GM12892 (cell line): ENCODE measurements around the gene FLOT2.
"Not testable (repeated sequence)": the region's sequence is repeated elsewhere in the genome, so short reads cannot be mapped to it uniquely, and the experiment has no call there.

Experiments used
- DNase-seq: peaks from one replicate; pipeline ENCODE4 v3.0.0; 2011; ENCODE audit not compliant: insufficient read length
- FAIRE-seq: peaks from 2 replicates; lab custom pipeline; 2011; peaks lifted over from hg19 to GRCh38; lab: Jason Lieb, UNC
- POLR2A ChIP-seq: IDR thresholded peaks from 2 replicates; pipeline ENCODE4 v1.6.1; 2011; ENCODE audit warnings: low read depth, low read length, control low read depth
- POLR2AphosphoS5 ChIP-seq: IDR thresholded peaks from 2 replicates; pipeline ENCODE4 v1.6.1; 2011; ENCODE audit warnings: low read depth, low read length, control low read depth
- TAF1 ChIP-seq: IDR thresholded peaks from 2 replicates; pipeline ENCODE4 v1.6.1; 2011; ENCODE audit warnings: low read depth, mild to moderate bottlenecking, control low read depth, low read length, borderline replicate concordance

Gene FLOT2

DNA sequence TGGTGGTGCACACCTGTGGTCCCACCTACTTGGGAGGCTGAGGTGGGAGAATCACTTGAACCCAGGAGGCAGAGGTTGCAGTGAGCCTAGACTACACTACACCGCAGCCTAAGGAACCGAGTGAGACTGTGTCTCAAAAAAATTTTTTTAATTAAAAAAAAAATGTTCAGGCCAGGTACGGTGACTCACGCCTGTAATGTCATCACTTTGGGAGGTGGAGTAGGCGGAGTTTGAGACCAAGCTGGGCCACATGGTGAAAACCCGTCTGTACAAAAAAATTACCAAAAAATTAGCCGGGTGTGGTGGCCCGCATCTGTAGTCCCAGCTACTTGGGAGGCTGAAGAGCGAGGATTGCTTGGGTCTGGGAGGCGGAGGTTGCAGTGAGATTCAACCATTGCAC lies 51.3 kb downstream of the FLOT2 start:
- FAIRE-seq, result no peak

DNA sequence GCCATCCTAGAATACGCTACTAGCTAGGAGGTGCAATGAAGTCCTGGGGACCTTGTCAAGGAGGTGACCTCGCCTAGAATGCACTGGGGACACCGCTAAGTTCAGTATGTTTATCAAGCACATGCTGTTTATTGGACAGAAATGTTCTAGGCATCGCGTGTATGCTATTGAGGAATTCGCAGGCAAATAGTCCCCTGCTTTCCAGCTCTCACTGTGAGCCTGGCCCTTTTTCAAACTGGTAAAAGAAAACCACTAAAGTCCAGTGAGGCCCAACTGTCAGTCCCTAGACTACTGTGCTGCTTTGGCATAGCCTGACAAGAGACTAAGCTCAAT lies 53.8 kb downstream of the FLOT2 start:
- TF ChIP-seq POLR2A, result no peak
- no peak for FAIRE-seq

More for the DNA sequence above, 51.3 kb downstream of the FLOT2 start:
- no peak for TF ChIP-seq POLR2AphosphoS5
- no peak for TF ChIP-seq TAF1
- no peak for TF ChIP-seq POLR2A
- DNase-seq, result no peak

DNA sequence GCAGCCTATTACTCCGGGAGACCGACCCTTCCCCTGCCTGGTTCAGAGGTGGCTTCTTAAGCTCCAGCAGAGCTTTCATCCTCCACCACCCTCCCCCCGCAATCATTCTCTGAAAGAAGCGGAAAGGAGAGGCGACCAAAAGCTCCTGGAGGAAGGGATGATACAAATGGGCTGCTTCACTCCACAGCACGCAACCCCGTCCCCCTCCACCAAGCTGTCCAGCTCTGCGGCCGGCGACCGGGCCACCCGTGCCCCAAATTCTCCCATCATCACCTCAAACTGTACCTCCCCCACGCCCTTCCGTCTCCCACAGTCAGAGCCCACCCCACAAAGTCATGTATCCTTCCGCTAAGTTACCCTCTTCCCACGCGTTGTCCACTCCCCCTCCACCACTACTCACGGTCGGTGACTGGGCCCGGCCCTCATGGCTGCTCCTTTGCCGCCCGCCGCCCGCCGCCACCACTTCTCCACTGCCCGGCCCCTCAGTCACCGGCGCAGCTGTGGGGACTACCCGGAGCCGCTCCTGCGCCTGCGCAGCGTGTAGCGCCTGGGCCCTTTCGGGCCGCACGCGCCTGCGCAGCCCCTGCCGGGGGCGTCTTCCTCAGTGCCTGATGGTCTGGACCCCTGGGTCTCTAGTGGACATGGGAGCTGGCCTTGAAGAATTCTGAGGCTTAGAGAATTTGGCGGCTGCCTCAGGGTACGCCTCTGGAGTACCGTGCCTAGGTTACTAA lies 55.1 kb downstream of the FLOT2 start, which contains the start of gene FAM222B:
FAM222B (minus strand) TSS at position 509 of the 731 bp plus-strand sequence. CDS start 76,123 bp downstream, outside the sequence.
- DNase-seq (peak; percentile 99), FAIRE-seq (peak; percentile 84)
- TF ChIP-seq TAF1 (0 out of 2 replicates have a peak, but pooled peaks have one; percentile 32), POLR2A (peak; percentile 81), POLR2AphosphoS5 (peak; percentile 61)

More for the DNA sequence above, 53.8 kb downstream of the FLOT2 start:
- DNase-seq, result no peak

DNA sequence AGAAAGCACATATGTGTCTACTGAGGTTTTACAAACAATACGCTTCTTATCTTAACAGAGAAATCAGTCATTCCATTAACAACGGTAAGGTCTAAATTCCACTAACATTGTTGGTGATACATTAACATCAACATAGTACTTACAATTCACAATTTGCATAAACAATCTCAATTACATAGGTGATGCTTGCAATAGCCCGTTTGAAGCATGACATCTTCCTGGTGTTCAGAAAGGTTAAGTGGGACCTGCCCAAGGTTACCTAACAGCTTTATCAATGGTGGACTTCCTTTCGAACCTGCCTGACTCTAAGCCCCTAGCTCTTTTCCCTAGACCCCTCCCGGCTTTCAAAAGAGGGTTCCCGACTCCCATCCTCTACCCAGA lies 55.6 kb downstream of the FLOT2 start:
- no peak for TF ChIP-seq POLR2A
- TF ChIP-seq POLR2AphosphoS5, result no peak
- TF ChIP-seq TAF1, result no peak
- no peak for FAIRE-seq
- DNase-seq, result no peak

DNA sequence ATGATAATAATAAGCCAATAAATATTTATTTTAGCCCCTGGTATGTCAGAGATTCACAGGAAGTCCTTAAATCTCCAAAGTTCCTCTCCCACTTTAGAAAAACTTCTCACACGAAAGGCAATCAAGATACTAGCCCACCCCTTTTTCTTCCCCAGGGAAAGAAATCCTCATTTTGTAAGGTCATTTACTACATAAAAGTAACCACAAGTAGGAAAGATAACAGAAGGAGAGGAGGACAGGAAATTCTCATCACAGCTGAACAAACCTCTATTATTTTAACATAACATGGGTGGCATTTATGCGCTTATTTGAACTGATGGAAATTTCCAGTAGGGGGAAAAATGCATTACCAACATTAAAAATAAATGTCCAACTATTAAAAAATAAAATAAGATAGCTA lies 58.3 kb downstream of the FLOT2 start:
- no peak for FAIRE-seq
- TF ChIP-seq POLR2AphosphoS5 (no peak), POLR2A (no peak), TAF1 (no peak)
- DNase-seq, result no peak

DNA sequence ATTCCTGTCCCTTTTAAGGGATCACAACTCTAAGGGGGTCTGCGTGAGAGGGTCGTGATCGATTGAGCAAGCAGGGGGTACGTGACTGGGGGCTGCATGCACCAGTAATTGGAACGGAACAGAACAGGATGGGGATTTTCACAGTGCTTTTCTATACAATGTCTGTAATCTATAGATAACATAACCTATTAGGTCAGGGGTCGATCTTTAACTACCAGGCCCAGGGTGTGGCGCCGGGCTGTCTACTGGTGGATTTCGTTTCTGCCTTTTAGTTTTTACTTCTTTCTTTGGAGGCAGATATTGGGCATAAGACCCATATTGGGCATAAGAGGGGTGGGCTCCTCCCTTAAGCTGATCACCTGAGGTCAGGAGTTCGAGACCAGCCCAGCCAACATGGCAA lies 61.0 kb downstream of the FLOT2 start:
- not testable (repeated sequence) for FAIRE-seq

DNA sequence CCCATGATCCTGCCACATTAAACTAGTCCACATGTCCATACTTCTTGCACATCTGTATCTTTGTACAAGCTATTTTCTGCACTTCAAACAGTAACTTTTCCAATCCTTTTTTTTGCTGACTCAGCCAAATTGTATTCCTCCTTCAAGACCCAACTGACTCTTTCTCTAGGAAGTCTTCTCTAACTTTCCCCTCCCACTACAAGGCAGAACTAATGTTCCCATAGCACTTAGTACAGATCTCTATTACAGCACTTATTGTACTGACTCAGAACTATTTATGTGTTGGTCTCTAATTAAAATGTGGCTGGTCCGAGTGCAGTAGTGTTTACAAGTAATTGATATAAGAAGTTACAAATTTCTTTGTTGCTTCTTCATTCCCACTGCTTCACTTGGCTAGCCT lies 63.1 kb downstream of the FLOT2 start:
- no peak for FAIRE-seq
- no peak for DNase-seq
- no peak for TF ChIP-seq POLR2A
- TF ChIP-seq TAF1, result no peak
- no peak for TF ChIP-seq POLR2AphosphoS5

More for the DNA sequence above, 61.0 kb downstream of the FLOT2 start:
- not testable (repeated sequence) for DNase-seq
